BJ (cell line): Measurements from ENCODE around the gene CHCHD5. TPM values are rescaled to one million over a fixed set of nuclear protein-coding genes. Genes with fewer than 3 reads are reported as not detected.

Source experiments
- CTCF ChIA-PET: fragments of 350-600 bp; formaldehyde crosslinking; extraction: SDS; loops from one replicate; lab custom pipeline; 2021; ENCODE audit warnings: antibody characterized with exemption, inconsistent platforms; lab: Yijun Ruan, JAX
- POLR2A ChIA-PET: fragments of 300-600 bp; sonication (Branson Sonifier 250); formaldehyde crosslinking; extraction: SDS; loops from one replicate; lab custom pipeline; 2021; ENCODE audit warnings: antibody characterized with exemption; lab: Charles Lee
- DNase-seq: peaks from one replicate; pipeline ENCODE4 v3.0.0-alpha.2; 2011; ENCODE audit warnings: low read depth
- H3K27me3 ChIP-seq: 2 replicates; pipeline ENCODE4 v1.6.0; 2011; ENCODE audit warnings: low read length; ENCODE audit not compliant: control insufficient read depth, insufficient read depth
- H3K36me3 ChIP-seq: 2 replicates; pipeline ENCODE4 v1.5.1; 2011; ENCODE audit warnings: low read length; ENCODE audit not compliant: control insufficient read depth, insufficient read depth
- H3K4me3 ChIP-seq: 2 replicates; pipeline ENCODE4 v1.5.1; 2011; ENCODE audit warnings: low read depth, mild to moderate bottlenecking, control low read depth, low read length
- polyA plus RNA-seq: library from polyadenylated mRNA; depleted of rRNA; stranded (reverse); fragments of >200 nt; gene quantifications from 2 replicates; pipeline ENCODE4 v1.2.3, GENCODE V29; 2011
- TF ChIP-seq, protein P1 (sequence below): IDR thresholded peaks from 2 replicates; pipeline ENCODE4 v1.5.1; 2011; ENCODE audit warnings: low read depth, mild to moderate bottlenecking, control low read depth, inconsistent platforms, low read length, moderate library complexity; ENCODE audit not compliant: insufficient read depth

Gene CHCHD5
- polyA plus RNA-seq, 1 experiment: 14.9 TPM

- DNase-seq: no peak
- peak overlapping the region; percentile 88 for H3K4me3 ChIP-seq
- POLR2A ChIA-PET: no interaction called here
- no peaks in the 10 kb centered on the region; the same call in 1 of the 2 replicates for H3K36me3 ChIP-seq
- CTCF ChIA-PET: no interaction called here
- no peaks in the 10 kb centered on the region for H3K27me3 ChIP-seq
- TF ChIP-seq, protein P1, sequence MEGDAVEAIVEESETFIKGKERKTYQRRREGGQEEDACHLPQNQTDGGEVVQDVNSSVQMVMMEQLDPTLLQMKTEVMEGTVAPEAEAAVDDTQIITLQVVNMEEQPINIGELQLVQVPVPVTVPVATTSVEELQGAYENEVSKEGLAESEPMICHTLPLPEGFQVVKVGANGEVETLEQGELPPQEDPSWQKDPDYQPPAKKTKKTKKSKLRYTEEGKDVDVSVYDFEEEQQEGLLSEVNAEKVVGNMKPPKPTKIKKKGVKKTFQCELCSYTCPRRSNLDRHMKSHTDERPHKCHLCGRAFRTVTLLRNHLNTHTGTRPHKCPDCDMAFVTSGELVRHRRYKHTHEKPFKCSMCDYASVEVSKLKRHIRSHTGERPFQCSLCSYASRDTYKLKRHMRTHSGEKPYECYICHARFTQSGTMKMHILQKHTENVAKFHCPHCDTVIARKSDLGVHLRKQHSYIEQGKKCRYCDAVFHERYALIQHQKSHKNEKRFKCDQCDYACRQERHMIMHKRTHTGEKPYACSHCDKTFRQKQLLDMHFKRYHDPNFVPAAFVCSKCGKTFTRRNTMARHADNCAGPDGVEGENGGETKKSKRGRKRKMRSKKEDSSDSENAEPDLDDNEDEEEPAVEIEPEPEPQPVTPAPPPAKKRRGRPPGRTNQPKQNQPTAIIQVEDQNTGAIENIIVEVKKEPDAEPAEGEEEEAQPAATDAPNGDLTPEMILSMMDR: no peak
Observed at GRCh38 chr2:112541315-112542122, 42.9 kb upstream of the CHCHD5 start.

DNA sequence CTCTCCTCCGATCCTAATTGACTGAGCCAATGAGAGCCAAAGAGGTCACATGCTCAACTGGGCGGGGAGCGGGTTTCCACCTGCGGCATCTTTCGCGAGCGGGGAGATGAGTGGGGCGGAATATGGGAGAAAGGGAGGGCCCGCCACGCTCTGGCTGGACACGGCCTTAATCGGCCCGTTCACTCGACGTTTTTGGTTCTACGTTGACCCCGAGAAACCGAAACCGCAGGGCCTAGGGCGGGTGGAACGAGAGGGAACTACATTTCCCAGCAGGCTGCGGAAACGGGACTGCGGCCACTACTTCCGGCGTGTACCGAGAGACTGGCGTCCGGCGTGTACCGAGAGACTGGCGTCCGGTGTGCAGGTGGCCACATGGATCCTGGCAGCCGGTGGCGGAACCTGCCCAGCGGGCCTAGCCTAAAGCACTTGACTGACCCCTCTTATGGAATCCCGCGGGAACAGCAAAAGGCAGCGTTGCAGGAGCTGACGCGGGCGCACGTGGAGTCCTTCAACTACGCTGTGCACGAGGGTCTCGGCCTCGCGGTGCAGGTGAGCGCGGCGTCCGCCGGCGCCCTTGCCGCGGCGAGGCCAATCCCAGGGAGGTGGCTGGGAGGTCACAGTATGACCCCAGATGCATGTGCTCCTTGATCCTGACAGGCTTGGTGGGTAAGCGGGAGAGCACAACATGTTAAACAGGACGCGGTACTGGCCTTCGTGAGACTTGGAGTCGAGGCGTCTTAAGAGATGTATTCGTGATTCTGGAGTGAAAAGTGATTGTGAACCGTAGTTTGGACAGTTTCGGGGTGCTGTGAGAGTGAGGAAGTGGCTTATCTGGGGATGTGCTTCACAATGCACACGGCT lies 42.1 kb upstream of the CHCHD5 start, which contains the start of gene POLR1B:
Gene POLR1B, plus strand, starts transcription at position 343 of the 861 bp plus-strand sequence. Its CDS starts 30 bp downstream, at position 373.
- CTCF ChIA-PET: no interaction called here
- DNase-seq: peak; percentile 26
- Histone ChIP-seq H3K36me3 (peaks cover under 1% of the 10 kb centered on the region), H3K4me3 (peak within 1 kb of the TSS; percentile 88), H3K27me3 (no peaks in the 10 kb centered on the region)
- POLR2A ChIA-PET: no interaction called here
- TF ChIP-seq, protein P1: no peak

DNA sequence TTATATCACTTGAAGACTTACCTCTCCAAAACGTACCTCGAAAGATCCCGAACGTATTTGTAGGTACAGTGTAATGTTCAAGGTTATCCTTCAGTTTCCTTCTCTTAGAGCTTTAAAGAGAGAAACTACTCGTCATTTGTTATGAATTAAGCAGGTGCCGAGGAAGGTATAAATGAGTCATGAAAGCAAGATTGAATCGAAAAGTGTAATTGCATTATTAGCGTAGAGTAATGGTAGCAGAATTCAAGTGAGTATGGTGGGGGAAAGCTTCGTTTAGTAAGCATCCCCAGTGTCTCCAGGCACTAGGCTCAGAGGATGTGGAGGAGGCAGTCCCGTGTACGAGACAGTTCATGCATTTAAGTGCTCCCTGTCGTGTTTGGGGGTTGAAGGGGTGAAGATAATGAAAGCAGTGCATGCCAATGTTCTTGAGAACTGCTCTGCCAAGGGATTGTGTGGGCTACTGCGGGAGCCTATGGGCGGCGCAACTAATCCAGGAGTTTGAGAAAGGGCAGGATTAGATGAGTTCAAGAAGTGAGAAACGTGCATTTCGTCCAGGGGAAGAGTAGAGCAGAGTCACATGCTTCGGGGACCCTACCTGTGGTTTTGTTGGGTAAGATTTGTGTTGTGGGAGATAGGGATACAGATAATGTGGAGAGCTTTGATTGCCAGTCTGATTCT lies 41.3 kb upstream of the CHCHD5 start:
- ChIA-PET CTCF (no interaction called here), POLR2A (no interaction called here)
- TF ChIP-seq, protein P1: no peak
- DNase-seq: no peak
- H3K4me3 ChIP-seq: peak overlapping the region; percentile 88
- peaks cover 2% of the 10 kb centered on the region for H3K36me3 ChIP-seq
- no peaks in the 10 kb centered on the region for H3K27me3 ChIP-seq

DNA sequence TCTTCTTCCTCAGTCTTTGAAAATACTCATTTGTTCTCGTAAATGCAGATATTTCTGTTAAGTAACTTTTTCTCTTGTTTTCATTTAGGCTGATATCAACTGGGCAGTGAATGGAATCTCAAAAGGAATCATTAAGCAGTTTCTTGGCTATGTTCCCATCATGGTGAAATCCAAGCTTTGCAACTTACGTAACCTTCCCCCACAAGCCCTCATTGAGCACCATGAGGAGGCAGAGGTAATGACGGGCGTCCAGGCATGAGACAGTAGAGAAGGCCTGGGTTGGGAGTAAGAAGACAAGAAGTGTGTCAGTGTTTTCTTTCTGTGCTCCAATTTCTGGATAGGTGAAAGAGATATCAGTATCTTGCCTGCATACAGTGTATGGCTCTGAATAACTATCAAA lies 37.1 kb upstream of the CHCHD5 start:
- CTCF ChIA-PET: no interaction called here
- TF ChIP-seq, protein P1: no peak
- POLR2A ChIA-PET: interaction anchor here (0.6 kb wide), 1 partner anchor 12 kb away, joined by 3 read pairs; no protein-coding TSS in a partner anchor
- Histone ChIP-seq H3K36me3 (peaks cover 9% of the 10 kb centered on the region), H3K27me3 (no peaks in the 10 kb centered on the region), H3K4me3 (no peak overlapping the region)
- DNase-seq: no peak
